Prostate gland (tissue), 2 donors: ENCODE results near the gene COL12A1.

Experiments
- POLR2A ChIP-seq: fragments of 450-650 bp; IDR thresholded peaks from one replicate; pipeline ENCODE4 v1.6.1; 2016; ENCODE audit warnings: antibody characterized with exemption, mild to moderate bottlenecking
- POLR2AphosphoS5 ChIP-seq: sonication (generic); formaldehyde crosslinking; IDR thresholded peaks from one replicate; pipeline ENCODE4 v1.6.1; 2017; ENCODE audit warnings: antibody characterized with exemption
- TF ChIP-seq, protein P1 (sequence below), 4 experiments: fragments of 200-600 bp in 2 of 4; fragments of 450-650 bp in 2 of 4; sonication (generic) in 2 of 4; IDR thresholded peaks; 1 replicate in 3 of 4; 2 replicates in 1 of 4; pipeline ENCODE4 v1.5.1; 2016 to 2019; ENCODE audit warnings: antibody characterized with exemption in 4 of 4, mild to moderate bottlenecking in 2 of 4, moderate library complexity in 2 of 4

DNA sequence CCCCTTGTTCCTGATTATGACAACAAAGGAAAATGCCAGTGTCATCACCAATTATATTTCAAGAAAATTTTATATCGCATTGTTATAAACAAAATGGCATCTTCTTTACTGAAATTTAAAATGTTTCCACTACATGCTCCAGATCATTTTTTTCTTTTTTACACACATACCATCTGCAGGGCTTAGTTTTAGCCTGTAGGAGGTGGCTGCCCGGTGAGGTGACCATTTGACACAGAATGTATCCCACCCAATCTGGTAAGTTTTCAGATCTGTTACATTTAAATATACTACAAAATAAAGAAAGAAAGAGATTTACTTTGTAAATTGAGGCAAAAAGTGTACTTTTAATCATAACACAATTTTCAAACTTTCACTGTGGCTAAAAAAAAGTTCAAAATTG, 81.8 kb downstream of the COL12A1 start:
- TF ChIP-seq, protein P1, sequence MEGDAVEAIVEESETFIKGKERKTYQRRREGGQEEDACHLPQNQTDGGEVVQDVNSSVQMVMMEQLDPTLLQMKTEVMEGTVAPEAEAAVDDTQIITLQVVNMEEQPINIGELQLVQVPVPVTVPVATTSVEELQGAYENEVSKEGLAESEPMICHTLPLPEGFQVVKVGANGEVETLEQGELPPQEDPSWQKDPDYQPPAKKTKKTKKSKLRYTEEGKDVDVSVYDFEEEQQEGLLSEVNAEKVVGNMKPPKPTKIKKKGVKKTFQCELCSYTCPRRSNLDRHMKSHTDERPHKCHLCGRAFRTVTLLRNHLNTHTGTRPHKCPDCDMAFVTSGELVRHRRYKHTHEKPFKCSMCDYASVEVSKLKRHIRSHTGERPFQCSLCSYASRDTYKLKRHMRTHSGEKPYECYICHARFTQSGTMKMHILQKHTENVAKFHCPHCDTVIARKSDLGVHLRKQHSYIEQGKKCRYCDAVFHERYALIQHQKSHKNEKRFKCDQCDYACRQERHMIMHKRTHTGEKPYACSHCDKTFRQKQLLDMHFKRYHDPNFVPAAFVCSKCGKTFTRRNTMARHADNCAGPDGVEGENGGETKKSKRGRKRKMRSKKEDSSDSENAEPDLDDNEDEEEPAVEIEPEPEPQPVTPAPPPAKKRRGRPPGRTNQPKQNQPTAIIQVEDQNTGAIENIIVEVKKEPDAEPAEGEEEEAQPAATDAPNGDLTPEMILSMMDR (IDR thresholded peaks at IDR 0.05) = no peak
- no peak for TF ChIP-seq POLR2A
- no peak for TF ChIP-seq POLR2AphosphoS5
